ENCODE measurements around the gene FGFR3. TPM values are rescaled to one million over a fixed set of nuclear protein-coding genes. Genes with fewer than 3 reads are reported as not detected.

FGFR3 gene
- polyA plus RNA-seq, 1 of the 3 experiments (the other 2 are of a cell fraction) = 1.1 TPM

- H3K27ac ChIP-seq (ENCODE audit: low read depth in 2 of 2, low read length in 1 of 2) = no peak overlapping the region
- H3K9ac ChIP-seq = no peak overlapping the region
- no peak overlapping the region for H3K4me3 ChIP-seq (ENCODE audit: low read depth in 2 of 2, low read length in 1 of 2)
- WGBS (ENCODE audit: low lambda C conversion rate) = 72% methylated on average over 15 of the region's 27 CpGs
- ChIA-PET POLR2A (no interaction called here), CTCF (interaction anchor here (0.9 to 4.9 kb wide), 6 partner anchors 12 to 105 kb away, joined by 3 to 35 read pairs (median 4); no protein-coding TSS in a partner anchor)
- H3K9me2 ChIP-seq = no peaks in the 10 kb centered on the region
- TF ChIP-seq YY1 (IDR thresholded peaks at IDR 0.05; ENCODE audit: low read depth) (no peak), NRF1 (IDR thresholded peaks at IDR 0.05; ENCODE audit: low read depth, low read length) (no peak), JUND (IDR thresholded peaks at IDR 0.05) (no peak), CHD2 (IDR thresholded peaks at IDR 0.05; ENCODE audit: low read length, partially characterized antibody) (no peak), EP300 (IDR thresholded peaks at IDR 0.05; ENCODE audit: borderline replicate concordance in 1 of 2, low read depth in 1 of 2, low read length in 1 of 2) (no peak), FOSL2 (IDR thresholded peaks at IDR 0.05; ENCODE audit: borderline replicate concordance, low read depth) (no peak), SMC3 (IDR thresholded peaks at IDR 0.05; ENCODE audit: low read depth, low read length) (no peak), TAF1 (IDR thresholded peaks at IDR 0.05; ENCODE audit: borderline replicate concordance, low read depth, low read length) (no peak), FOXJ3 (CRISPR knock-in tag; IDR thresholded peaks at IDR 0.05) (no peak)
- TF ChIP-seq, protein P1, sequence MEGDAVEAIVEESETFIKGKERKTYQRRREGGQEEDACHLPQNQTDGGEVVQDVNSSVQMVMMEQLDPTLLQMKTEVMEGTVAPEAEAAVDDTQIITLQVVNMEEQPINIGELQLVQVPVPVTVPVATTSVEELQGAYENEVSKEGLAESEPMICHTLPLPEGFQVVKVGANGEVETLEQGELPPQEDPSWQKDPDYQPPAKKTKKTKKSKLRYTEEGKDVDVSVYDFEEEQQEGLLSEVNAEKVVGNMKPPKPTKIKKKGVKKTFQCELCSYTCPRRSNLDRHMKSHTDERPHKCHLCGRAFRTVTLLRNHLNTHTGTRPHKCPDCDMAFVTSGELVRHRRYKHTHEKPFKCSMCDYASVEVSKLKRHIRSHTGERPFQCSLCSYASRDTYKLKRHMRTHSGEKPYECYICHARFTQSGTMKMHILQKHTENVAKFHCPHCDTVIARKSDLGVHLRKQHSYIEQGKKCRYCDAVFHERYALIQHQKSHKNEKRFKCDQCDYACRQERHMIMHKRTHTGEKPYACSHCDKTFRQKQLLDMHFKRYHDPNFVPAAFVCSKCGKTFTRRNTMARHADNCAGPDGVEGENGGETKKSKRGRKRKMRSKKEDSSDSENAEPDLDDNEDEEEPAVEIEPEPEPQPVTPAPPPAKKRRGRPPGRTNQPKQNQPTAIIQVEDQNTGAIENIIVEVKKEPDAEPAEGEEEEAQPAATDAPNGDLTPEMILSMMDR (IDR thresholded peaks at IDR 0.05) = no peak
- no peaks in the 10 kb centered on the region for H3K36me3 ChIP-seq (replicated peaks in 1 of 2; ENCODE audit: control insufficient read depth in 1 of 2, insufficient read depth in 2 of 2, low read length in 1 of 2)
- no peaks in the 10 kb centered on the region for H3K9me3 ChIP-seq
- 0 out of 2 replicates have a peak, but pooled peaks cover 6% of the 10 kb centered on the region for H4K20me1 ChIP-seq (ENCODE audit: insufficient read depth)
- no peak for DNase-seq
- no peak overlapping the region for H3K4me2 ChIP-seq
- no peaks in the 10 kb centered on the region; a peak in 1 of 4 replicates for H3K4me1 ChIP-seq (ENCODE audit: control insufficient read depth in 1 of 2, insufficient read depth in 2 of 2, low read depth in 1 of 2, low read length in 1 of 2)
- H3F3A ChIP-seq (replicated peaks; ENCODE audit: insufficient read depth) = no peaks in the 10 kb centered on the region
- no peak overlapping the region for H2AFZ ChIP-seq (ENCODE audit: low read depth)
- H3K27me3 ChIP-seq (ENCODE audit: insufficient read depth) = peaks cover 12% of the 10 kb centered on the region
- no peaks in the 10 kb centered on the region for H3K79me2 ChIP-seq (ENCODE audit: insufficient read depth)
These were observed 4.9 kb downstream of the FGFR3 start for GRCh38 chr4:1797861-1798579.

DNA sequence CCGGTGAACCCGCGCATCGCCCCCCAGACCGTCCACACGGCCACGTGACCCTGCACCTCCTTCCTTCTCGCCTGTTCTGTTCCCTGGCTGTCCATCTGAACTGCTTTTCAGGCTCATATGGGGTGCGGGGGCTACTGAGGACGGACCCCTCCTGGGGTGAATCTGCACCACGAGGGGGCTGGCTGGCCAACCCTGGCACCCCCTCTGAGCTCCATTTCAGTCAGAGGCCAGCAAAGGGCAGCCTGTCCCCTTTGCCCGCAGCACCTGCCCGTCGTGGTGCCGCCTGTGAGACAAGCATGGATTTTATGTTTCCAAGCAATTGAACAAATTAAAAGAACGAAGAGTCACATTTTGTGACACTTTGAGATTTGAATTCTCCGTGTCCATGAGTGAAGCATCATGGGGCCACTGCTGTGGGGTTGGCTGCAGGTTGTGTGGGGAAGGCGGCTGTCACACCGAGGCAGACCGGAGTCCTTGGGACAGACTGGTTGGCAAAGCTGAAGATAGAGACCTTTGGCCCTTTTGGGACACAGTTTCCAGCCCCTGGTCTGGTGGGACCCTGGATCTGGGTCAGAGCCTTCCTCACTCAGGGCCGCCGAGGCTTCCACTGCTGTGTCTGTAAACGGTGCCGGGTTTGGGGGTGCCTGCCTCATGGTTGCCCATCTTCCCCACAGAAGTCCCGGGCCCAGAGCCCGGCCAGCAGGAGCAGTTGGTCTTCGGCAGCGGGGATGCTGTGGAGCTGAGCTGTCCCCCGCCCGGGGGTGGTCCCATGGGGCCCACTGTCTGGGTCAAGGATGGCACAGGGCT is 5.7 kb downstream of the FGFR3 start:
- H3K27ac ChIP-seq (ENCODE audit: low read depth in 2 of 2, low read length in 1 of 2) = no peak overlapping the region
- no peaks in the 10 kb centered on the region for H3K79me2 ChIP-seq (ENCODE audit: insufficient read depth)
- 56% methylated on average over 12 of the region's 30 CpGs for WGBS (ENCODE audit: low lambda C conversion rate)
- no peak overlapping the region for H2AFZ ChIP-seq (ENCODE audit: low read depth)
- no peaks in the 10 kb centered on the region for H3K9me2 ChIP-seq
- no peaks in the 10 kb centered on the region for H3K9me3 ChIP-seq
- no peaks in the 10 kb centered on the region for H3F3A ChIP-seq (replicated peaks; ENCODE audit: insufficient read depth)
- H3K27me3 ChIP-seq (ENCODE audit: insufficient read depth) = peaks cover 12% of the 10 kb centered on the region
- ChIA-PET CTCF (interaction anchor here (0.9 to 4.9 kb wide), 6 partner anchors 11 to 105 kb away, joined by 3 to 35 read pairs (median 4); no protein-coding TSS in a partner anchor), POLR2A (no interaction called here)
- H3K9ac ChIP-seq = no peak overlapping the region
- no peaks in the 10 kb centered on the region; a peak in 1 of 4 replicates for H3K4me1 ChIP-seq (ENCODE audit: control insufficient read depth in 1 of 2, insufficient read depth in 2 of 2, low read depth in 1 of 2, low read length in 1 of 2)
- H4K20me1 ChIP-seq (ENCODE audit: insufficient read depth) = 0 out of 2 replicates have a peak, but pooled peaks cover 6% of the 10 kb centered on the region
- H3K4me2 ChIP-seq = no peak overlapping the region
- H3K36me3 ChIP-seq (replicated peaks in 1 of 2; ENCODE audit: control insufficient read depth in 1 of 2, insufficient read depth in 2 of 2, low read length in 1 of 2) = no peaks in the 10 kb centered on the region
- H3K4me3 ChIP-seq (ENCODE audit: low read depth in 2 of 2, low read length in 1 of 2) = no peak overlapping the region
- no peak for DNase-seq
- TF ChIP-seq, protein P2, sequence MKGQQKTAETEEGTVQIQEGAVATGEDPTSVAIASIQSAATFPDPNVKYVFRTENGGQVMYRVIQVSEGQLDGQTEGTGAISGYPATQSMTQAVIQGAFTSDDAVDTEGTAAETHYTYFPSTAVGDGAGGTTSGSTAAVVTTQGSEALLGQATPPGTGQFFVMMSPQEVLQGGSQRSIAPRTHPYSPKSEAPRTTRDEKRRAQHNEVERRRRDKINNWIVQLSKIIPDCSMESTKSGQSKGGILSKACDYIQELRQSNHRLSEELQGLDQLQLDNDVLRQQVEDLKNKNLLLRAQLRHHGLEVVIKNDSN (IDR thresholded peaks at IDR 0.05; ENCODE audit: borderline replicate concordance, low read depth) = no peak
- TF ChIP-seq, protein P1 (IDR thresholded peaks at IDR 0.05) = no peak
- TF ChIP-seq RXRA (IDR thresholded peaks at IDR 0.05; ENCODE audit: borderline replicate concordance, low read depth) (no peak), NRF1 (IDR thresholded peaks at IDR 0.05; ENCODE audit: low read depth, low read length) (no peak), YY1 (IDR thresholded peaks at IDR 0.05; ENCODE audit: low read depth) (no peak), RFX5 (IDR thresholded peaks at IDR 0.05; ENCODE audit: low read length) (no peak), CHD2 (IDR thresholded peaks at IDR 0.05; ENCODE audit: low read length, partially characterized antibody) (no peak), ELF1 (IDR thresholded peaks at IDR 0.05) (no peak), EP300 (IDR thresholded peaks at IDR 0.05; ENCODE audit: borderline replicate concordance in 1 of 2, low read depth in 1 of 2, low read length in 1 of 2) (no peak), SMC3 (IDR thresholded peaks at IDR 0.05; ENCODE audit: low read depth, low read length) (no peak), MEF2A (IDR thresholded peaks at IDR 0.05; ENCODE audit: borderline replicate concordance, low read depth) (no peak), MXI1 (IDR thresholded peaks at IDR 0.05; ENCODE audit: low read depth, low read length) (no peak), TCF12 (IDR thresholded peaks at IDR 0.05) (no peak), FOXM1 (IDR thresholded peaks at IDR 0.05; ENCODE audit: low read depth) (no peak)

All from SK-N-SH (cell line).